HCT116 (cell line): Measurements from ENCODE around the gene PCDH1.

Source experiments
- CEBPB ChIP-seq: IDR thresholded peaks from 2 replicates; pipeline ENCODE4 v1.6.1; 2012; ENCODE audit warnings: low read depth
- EZH2 ChIP-seq: fragments of 200-600 bp; sonication (generic); IDR thresholded peaks from 2 replicates; pipeline ENCODE4 v1.6.1; 2017; ENCODE audit warnings: antibody characterized with exemption, mixed run types
- EZH2phosphoT487 ChIP-seq: fragments of 200-600 bp; IDR thresholded peaks from 2 replicates; pipeline ENCODE4 v1.6.1; 2018; ENCODE audit warnings: antibody characterized with exemption, borderline replicate concordance
- POLR2A ChIP-seq: IDR thresholded peaks from 2 replicates; pipeline ENCODE4 v1.7.0; 2011; ENCODE audit warnings: borderline replicate concordance; ENCODE audit not compliant: insufficient read depth, insufficient read length; ENCODE audit errors: extremely low read depth
- POLR2AphosphoS5 ChIP-seq: IDR thresholded peaks from 2 replicates; pipeline ENCODE4 v1.6.1; 2011; ENCODE audit warnings: mild to moderate bottlenecking, low read depth, low read length, moderate library complexity
- RAD21 ChIP-seq: IDR thresholded peaks from 2 replicates; pipeline ENCODE4 v1.6.1; 2012; ENCODE audit warnings: low read depth, mild to moderate bottlenecking
- SIN3A ChIP-seq: IDR thresholded peaks from 2 replicates; pipeline ENCODE4 v1.6.1; 2012; ENCODE audit warnings: low read depth
- ZNF274 ChIP-seq: fragments of 200-500 bp; sonication (Bioruptor generic); IDR thresholded peaks from 2 replicates; pipeline ENCODE4 v1.6.1; 2014; ENCODE audit warnings: mild to moderate bottlenecking, low read depth, low read length, inconsistent platforms
- TF ChIP-seq, protein P1 (sequence below), 3 experiments: fragments of 200-600 bp in 1 of 3; sonication (generic) in 1 of 3; IDR thresholded peaks in 2 of 3; conservative IDR thresholded peaks in 1 of 3; 2 replicates each; pipeline ENCODE4 v1.5.1; 2012 to 2017; ENCODE audit warnings: low read depth in 2 of 3, low read length in 2 of 3, antibody characterized with exemption in 1 of 3, borderline replicate concordance in 1 of 3, control low read depth in 1 of 3, mild to moderate bottlenecking in 1 of 3, mixed read lengths in 1 of 3, mixed run types in 1 of 3, moderate library complexity in 1 of 3; ENCODE audit not compliant: insufficient read depth in 1 of 3
- TF ChIP-seq, protein P2 (sequence below): IDR thresholded peaks from 2 replicates; pipeline ENCODE4 v1.6.1; 2012
- TF ChIP-seq, protein P3 (sequence below): IDR thresholded peaks from 2 replicates; pipeline ENCODE4 v1.6.1; 2012; ENCODE audit warnings: low read depth

DNA sequence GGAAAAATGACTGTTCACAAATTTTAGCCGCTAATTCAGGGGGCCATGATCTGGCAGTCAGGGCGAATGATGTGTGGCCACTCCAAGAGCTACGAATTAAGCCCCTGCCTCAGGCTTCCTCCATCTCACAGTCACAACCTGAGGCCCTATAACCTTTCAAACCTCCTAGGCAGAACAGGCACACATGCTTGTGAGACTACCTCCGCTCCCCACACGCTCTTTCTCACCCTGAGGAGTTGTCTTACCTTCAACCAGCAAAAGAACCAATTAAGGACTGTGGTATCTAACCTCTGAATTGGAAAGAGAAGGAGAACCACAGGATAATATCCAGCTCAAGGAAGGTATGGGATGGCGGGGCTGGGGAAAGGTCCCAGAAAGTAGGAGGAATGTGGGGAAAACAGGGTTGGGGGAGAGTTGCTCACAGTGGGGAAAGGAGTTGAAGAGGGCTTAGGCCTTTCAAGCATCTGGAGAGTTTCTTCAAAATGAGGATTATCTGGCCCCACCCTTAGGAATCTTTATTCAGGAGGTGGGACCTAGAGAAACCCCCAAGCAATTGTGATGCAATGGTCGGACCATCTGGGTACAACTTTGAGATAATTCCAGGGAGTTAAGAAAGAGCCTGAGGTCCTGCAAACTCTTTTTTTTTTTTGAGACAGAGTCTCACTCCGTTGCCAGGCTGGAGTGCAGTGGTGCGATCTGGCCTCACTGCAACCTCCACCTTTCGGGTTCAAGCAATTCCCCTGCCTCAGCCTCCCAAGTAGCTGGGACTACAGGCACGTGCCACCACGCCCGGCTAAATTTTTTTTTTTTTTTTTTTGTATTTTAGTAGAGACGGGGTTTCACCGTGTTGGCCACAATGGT lies 5.5 kb downstream of the PCDH1 start:
- no peak for TF ChIP-seq SIN3A
- TF ChIP-seq, protein P1, sequence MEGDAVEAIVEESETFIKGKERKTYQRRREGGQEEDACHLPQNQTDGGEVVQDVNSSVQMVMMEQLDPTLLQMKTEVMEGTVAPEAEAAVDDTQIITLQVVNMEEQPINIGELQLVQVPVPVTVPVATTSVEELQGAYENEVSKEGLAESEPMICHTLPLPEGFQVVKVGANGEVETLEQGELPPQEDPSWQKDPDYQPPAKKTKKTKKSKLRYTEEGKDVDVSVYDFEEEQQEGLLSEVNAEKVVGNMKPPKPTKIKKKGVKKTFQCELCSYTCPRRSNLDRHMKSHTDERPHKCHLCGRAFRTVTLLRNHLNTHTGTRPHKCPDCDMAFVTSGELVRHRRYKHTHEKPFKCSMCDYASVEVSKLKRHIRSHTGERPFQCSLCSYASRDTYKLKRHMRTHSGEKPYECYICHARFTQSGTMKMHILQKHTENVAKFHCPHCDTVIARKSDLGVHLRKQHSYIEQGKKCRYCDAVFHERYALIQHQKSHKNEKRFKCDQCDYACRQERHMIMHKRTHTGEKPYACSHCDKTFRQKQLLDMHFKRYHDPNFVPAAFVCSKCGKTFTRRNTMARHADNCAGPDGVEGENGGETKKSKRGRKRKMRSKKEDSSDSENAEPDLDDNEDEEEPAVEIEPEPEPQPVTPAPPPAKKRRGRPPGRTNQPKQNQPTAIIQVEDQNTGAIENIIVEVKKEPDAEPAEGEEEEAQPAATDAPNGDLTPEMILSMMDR (IDR thresholded peaks at IDR 0.05 in 2 of 3, conservative IDR thresholded peaks at IDR 0.05 in 1 of 3; ENCODE audit: borderline replicate concordance in 1 of 3, insufficient read depth in 1 of 3, low read depth in 2 of 3, low read length in 2 of 3): no peak
- no peak for TF ChIP-seq EZH2
- TF ChIP-seq, protein P2, sequence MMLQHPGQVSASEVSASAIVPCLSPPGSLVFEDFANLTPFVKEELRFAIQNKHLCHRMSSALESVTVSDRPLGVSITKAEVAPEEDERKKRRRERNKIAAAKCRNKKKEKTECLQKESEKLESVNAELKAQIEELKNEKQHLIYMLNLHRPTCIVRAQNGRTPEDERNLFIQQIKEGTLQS: no peak
- no peak for TF ChIP-seq POLR2AphosphoS5
- TF ChIP-seq POLR2A: no peak
- TF ChIP-seq, protein P3, sequence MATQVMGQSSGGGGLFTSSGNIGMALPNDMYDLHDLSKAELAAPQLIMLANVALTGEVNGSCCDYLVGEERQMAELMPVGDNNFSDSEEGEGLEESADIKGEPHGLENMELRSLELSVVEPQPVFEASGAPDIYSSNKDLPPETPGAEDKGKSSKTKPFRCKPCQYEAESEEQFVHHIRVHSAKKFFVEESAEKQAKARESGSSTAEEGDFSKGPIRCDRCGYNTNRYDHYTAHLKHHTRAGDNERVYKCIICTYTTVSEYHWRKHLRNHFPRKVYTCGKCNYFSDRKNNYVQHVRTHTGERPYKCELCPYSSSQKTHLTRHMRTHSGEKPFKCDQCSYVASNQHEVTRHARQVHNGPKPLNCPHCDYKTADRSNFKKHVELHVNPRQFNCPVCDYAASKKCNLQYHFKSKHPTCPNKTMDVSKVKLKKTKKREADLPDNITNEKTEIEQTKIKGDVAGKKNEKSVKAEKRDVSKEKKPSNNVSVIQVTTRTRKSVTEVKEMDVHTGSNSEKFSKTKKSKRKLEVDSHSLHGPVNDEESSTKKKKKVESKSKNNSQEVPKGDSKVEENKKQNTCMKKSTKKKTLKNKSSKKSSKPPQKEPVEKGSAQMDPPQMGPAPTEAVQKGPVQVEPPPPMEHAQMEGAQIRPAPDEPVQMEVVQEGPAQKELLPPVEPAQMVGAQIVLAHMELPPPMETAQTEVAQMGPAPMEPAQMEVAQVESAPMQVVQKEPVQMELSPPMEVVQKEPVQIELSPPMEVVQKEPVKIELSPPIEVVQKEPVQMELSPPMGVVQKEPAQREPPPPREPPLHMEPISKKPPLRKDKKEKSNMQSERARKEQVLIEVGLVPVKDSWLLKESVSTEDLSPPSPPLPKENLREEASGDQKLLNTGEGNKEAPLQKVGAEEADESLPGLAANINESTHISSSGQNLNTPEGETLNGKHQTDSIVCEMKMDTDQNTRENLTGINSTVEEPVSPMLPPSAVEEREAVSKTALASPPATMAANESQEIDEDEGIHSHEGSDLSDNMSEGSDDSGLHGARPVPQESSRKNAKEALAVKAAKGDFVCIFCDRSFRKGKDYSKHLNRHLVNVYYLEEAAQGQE: no peak
- no peak for TF ChIP-seq EZH2phosphoT487
- TF ChIP-seq ZNF274: no peak
- TF ChIP-seq RAD21: no peak
- no peak for TF ChIP-seq CEBPB
